Stomach smooth muscle (tissue), 2 donors: ENCODE data around the gene CEACAM3.
"Not testable (repeated sequence)": the region's sequence is repeated elsewhere in the genome, so short reads cannot be mapped to it uniquely, and the experiment has no call there.

Experiments used
- H3K27ac ChIP-seq: one replicate; pipeline ENCODE4 v1.7.0; 2013; ENCODE audit warnings: mild to moderate bottlenecking, low read length, inconsistent platforms
- H3K27me3 ChIP-seq, 2 donors: one replicate each; pipeline ENCODE4 v1.7.0; 2013; ENCODE audit warnings: low read length in 2 of 2; ENCODE audit not compliant: insufficient read depth in 2 of 2, control insufficient read depth in 1 of 2
- H3K36me3 ChIP-seq, 2 donors: one replicate each; pipeline ENCODE4 v1.7.0; 2013; ENCODE audit warnings: low read length in 2 of 2; ENCODE audit not compliant: control insufficient read depth in 2 of 2, insufficient read depth in 2 of 2
- H3K4me1 ChIP-seq: one replicate; pipeline ENCODE4 v1.7.0; 2013; ENCODE audit warnings: low read length; ENCODE audit not compliant: control insufficient read depth, insufficient read depth
- H3K4me3 ChIP-seq, 2 donors: one replicate each; pipeline ENCODE4 v1.7.0; 2013; ENCODE audit warnings: low read length in 2 of 2
- H3K9ac ChIP-seq, 2 donors: one replicate each; pipeline ENCODE4 v1.7.0; 2013; ENCODE audit warnings: low read length in 2 of 2, mild to moderate bottlenecking in 1 of 2
- H3K9me3 ChIP-seq, 2 donors: one replicate each; pipeline ENCODE4 v1.7.0; 2013; ENCODE audit warnings: low read length in 2 of 2; ENCODE audit not compliant: control insufficient read depth in 2 of 2
- donor health status: healthy.
- donor health status: Pancreatic carcinoma.

CEACAM3 gene

GRCh38 chr19:41796362-41796761 is at the start of gene CEACAM3:
Gene CEACAM3, plus strand, starts transcription at chr19:41796587. Its CDS starts 91 bp downstream, at chr19:41796678.
- Histone ChIP-seq H3K36me3 (no peaks in the 10 kb centered on the region), H3K9me3 (no peaks in the 10 kb centered on the region), H3K27me3 (peaks cover 7 to 15% of the 10 kb centered on the region in 2 donors), H3K9ac (no peak within 1 kb of the TSS), H3K27ac (no peak within 1 kb of the TSS), H3K4me3 (no peak within 1 kb of the TSS), H3K4me1 (no peaks in the 10 kb centered on the region)

GRCh38 chr19:41746593-41747227 is 49.7 kb upstream of the CEACAM3 start:
- no peak overlapping the region for H3K9ac ChIP-seq
- H3K4me1 ChIP-seq = no peaks in the 10 kb centered on the region
- H3K9me3 ChIP-seq = no peaks in the 10 kb centered on the region
- no peaks in the 10 kb centered on the region for H3K36me3 ChIP-seq
- no peak overlapping the region for H3K4me3 ChIP-seq
- no peak overlapping the region for H3K27ac ChIP-seq
- peaks cover 7 to 9% of the 10 kb centered on the region in 2 donors for H3K27me3 ChIP-seq

- no peak overlapping the region for H3K9ac ChIP-seq
- peaks cover 7 to 9% of the 10 kb centered on the region in 2 donors for H3K27me3 ChIP-seq
- no peaks in the 10 kb centered on the region for H3K4me1 ChIP-seq
- H3K27ac ChIP-seq = no peak overlapping the region
- H3K36me3 ChIP-seq = no peaks in the 10 kb centered on the region
- no peak overlapping the region for H3K4me3 ChIP-seq
- H3K9me3 ChIP-seq = no peaks in the 10 kb centered on the region
Observed at GRCh38 chr19:41748012-41748411, 48.4 kb upstream of the CEACAM3 start.

GRCh38 chr19:41750248-41751134 is 45.9 kb upstream of the CEACAM3 start:
- not testable (repeated sequence) for H3K4me1 ChIP-seq, H3K36me3 ChIP-seq, H3K9me3 ChIP-seq, H3K27ac ChIP-seq, H3K27me3 ChIP-seq, H3K4me3 ChIP-seq, H3K9ac ChIP-seq

GRCh38 chr19:41753159-41753558 is 43.2 kb upstream of the CEACAM3 start:
- Histone ChIP-seq H3K36me3 (no peaks in the 10 kb centered on the region), H3K4me3 (no peak overlapping the region), H3K9me3 (no peaks in the 10 kb centered on the region), H3K27me3 (peaks cover 3 to 9% of the 10 kb centered on the region in 2 donors), H3K4me1 (no peaks in the 10 kb centered on the region), H3K27ac (no peak overlapping the region), H3K9ac (no peak overlapping the region)

- no peaks in the 10 kb centered on the region for H3K4me1 ChIP-seq
- no peak overlapping the region for H3K9ac ChIP-seq
- H3K36me3 ChIP-seq = no peaks in the 10 kb centered on the region
- no peak overlapping the region for H3K27ac ChIP-seq
- H3K9me3 ChIP-seq = no peaks in the 10 kb centered on the region
- peaks cover 3 to 7% of the 10 kb centered on the region in 2 donors for H3K27me3 ChIP-seq
- H3K4me3 ChIP-seq = no peak overlapping the region
Observed at GRCh38 chr19:41753936-41754529, 42.4 kb upstream of the CEACAM3 start.

GRCh38 chr19:41755328-41755913 is 41.0 kb upstream of the CEACAM3 start, which contains the start of gene CEACAM6:
Gene CEACAM6, plus strand, starts transcription at chr19:41755530. Its CDS starts 109 bp downstream, at chr19:41755639.
- no peaks in the 10 kb centered on the region for H3K4me1 ChIP-seq
- no peaks in the 10 kb centered on the region for H3K36me3 ChIP-seq
- H3K9me3 ChIP-seq = no peaks in the 10 kb centered on the region
- peaks cover 3 to 9% of the 10 kb centered on the region in 2 donors for H3K27me3 ChIP-seq
- no peak within 1 kb of the TSS for H3K4me3 ChIP-seq
- no peak within 1 kb of the TSS for H3K9ac ChIP-seq
- no peak within 1 kb of the TSS for H3K27ac ChIP-seq

- H3K9me3 ChIP-seq = no peaks in the 10 kb centered on the region
- H3K4me3 ChIP-seq = no peak overlapping the region
- H3K27ac ChIP-seq = no peak overlapping the region
Observed at GRCh38 chr19:41758846-41759245, 37.5 kb upstream of the CEACAM3 start.

GRCh38 chr19:41767115-41767514 is 29.3 kb upstream of the CEACAM3 start:
- no peak overlapping the region for H3K27ac ChIP-seq

More at GRCh38 chr19:41758846-41759245, 37.5 kb upstream of the CEACAM3 start:
- H3K27me3 ChIP-seq = peaks cover 3 to 11% of the 10 kb centered on the region in 2 donors
- H3K36me3 ChIP-seq = no peaks in the 10 kb centered on the region
- H3K4me1 ChIP-seq = no peaks in the 10 kb centered on the region
- no peak overlapping the region for H3K9ac ChIP-seq

GRCh38 chr19:41768105-41768504 is 28.3 kb upstream of the CEACAM3 start:
- not testable (repeated sequence) for H3K27me3 ChIP-seq, H3K9ac ChIP-seq, H3K9me3 ChIP-seq, H3K4me3 ChIP-seq, H3K27ac ChIP-seq, H3K4me1 ChIP-seq, H3K36me3 ChIP-seq

More at GRCh38 chr19:41767115-41767514, 29.3 kb upstream of the CEACAM3 start:
- no peaks in the 10 kb centered on the region for H3K4me1 ChIP-seq
- no peaks in the 10 kb centered on the region for H3K36me3 ChIP-seq
- peaks cover 2 to 4% of the 10 kb centered on the region in 2 donors for H3K27me3 ChIP-seq
- no peak overlapping the region for H3K4me3 ChIP-seq
- no peaks in the 10 kb centered on the region for H3K9me3 ChIP-seq
- no peak overlapping the region for H3K9ac ChIP-seq
